GM21367 (cell line): Measurements from ENCODE around the gene NLGN4X.

ENCODE experiments used
- ATAC-seq: cut with Tn5 transposase; IDR thresholded peaks from one replicate; pipeline ENCODE4 v1.9.1; 2021; ENCODE audit not compliant: unreplicated experiment

NLGN4X gene

DNA sequence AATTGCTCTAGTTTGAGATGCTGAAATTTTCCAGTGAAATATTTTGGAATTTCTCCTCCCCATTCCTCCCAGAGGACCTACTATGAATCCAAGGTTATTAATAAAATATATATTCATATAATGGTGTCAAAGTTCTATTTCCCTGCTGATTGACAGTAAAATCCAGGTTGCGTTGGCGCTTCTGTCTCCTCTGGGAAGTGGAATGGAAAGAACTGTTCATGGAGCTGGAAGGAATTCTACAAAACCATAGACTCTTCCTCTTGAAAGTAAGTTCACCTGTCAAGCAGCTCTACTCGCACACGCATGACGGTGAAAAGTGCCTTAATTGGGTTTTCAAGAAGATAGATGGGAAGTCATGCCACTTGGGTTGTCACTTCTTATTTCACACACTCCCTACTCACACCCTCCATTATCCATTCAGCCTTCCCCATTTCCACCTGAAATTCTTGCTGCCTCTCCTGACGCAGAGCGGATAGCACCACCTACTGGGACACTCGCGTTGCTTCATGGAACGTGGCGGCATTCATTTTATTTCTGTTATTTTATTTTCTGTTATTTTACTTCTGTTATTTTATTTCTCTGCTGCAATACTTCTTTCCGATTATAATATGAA lies 351.6 kb downstream of the NLGN4X start:
- ATAC-seq: no peak

DNA sequence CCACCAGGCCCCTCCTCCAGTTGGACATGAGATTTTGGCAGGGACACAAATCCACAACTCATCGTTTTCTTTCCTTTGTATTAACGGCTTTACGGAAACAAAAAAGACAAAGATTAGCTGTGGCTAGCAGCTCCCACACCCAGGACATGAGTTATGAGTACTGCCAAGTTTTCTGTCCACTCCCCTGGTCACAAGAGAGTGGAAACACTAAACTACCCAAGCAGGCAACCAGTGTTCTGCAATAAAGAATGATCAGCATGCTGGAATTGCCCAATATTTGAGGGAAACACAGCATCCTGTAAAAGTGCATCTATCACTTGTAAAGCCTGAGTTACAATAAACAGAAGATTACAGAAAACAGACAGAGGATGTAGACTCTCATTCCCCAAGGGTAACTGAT lies 358.4 kb downstream of the NLGN4X start:
- ATAC-seq: no peak

DNA sequence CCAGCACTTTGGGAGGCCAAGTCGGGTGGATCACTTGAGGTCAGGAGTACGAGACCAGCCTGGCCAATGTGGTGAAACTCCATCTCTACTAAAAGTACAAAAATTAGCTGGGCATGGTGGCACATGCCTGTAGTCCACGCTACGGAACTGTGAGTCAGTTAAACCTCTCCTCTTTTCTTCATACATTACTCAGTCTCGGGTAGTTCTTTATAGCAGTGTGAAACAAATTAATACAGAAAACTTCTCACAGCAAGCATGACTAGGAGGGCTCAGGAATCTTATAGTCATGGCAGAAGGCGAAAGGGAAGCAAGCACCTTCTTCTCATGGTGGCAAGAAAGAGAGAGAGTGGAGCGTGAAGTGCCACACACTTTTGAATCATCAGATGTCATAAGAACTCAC lies 358.9 kb downstream of the NLGN4X start:
- no peak for ATAC-seq

DNA sequence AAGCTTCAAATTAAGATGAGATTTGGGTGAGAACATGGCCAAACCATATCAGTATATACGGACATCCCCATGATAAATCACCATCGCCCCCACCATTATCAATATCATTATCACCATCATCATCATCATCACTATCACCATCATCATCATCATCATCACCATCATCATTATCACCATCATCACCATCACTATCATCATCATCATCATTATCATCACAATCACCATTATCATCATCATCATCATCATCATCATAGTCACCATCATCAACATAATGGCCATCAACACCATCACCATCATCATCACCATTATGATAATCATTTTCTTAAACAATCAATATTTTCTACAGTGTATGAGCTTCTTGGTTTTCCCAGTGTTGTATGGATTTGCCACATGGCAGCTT lies 360.9 kb downstream of the NLGN4X start:
- no peak for ATAC-seq

DNA sequence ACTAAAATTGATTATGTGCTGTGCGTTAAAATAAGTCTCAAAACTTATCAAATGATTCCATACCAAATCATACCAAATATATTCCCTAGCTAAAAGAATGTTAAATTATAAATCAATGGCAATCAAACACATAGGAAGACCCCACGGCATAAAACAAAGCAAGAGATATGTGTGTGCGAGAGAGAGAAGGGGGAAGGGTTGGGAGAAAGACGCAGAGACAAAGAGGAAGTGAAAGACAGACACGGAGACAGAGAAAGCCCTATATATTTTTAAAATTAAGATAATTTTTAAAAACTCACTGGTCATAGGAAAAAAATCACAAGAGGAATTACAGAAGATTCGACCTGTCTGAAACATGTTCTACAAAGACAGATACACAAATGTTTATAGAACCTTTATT lies 371.4 kb downstream of the NLGN4X start:
- ATAC-seq: no peak

DNA sequence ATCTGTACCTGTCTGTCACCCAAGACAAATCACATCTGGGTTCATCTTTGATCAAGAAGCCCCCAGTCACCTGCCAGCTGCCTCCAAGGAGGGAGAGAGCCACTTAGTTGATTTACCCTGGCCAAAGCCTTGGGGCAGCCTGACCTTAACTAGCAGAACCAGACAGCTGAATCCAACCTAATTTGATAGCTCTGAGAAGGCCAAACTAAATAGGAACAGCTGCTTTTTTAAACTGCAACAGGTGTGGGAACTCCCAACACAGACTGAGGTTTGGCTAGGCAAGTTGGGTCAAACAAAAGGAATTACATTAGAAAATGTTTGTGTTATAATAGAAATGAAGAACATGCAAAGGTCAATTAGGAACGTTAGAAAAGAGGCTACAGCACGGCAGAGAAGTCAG lies 375.7 kb downstream of the NLGN4X start:
- ATAC-seq: no peak

DNA sequence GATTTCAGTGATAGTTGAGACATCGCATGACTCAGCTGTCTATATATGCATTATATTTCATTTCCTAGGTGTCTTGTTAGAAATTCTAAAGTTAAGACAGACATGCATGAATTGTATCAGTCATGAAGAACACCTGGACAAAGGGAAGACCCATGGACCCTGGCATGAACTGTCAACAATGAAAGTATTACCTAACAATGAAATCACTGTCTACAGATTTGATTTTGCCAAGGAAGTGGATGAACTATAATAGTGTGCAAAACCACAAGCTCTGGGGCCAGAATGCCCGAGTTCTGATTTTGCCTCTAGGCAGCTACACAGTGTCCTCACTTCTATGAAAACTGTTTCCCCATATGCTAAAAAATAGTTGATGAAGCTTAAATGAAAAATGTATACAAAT lies 386.1 kb downstream of the NLGN4X start:
- no peak for ATAC-seq
